HG03064 (cell line): Measurements from ENCODE around the gene PIP4K2B.
"Not testable (repeated sequence)": the region's sequence is repeated elsewhere in the genome, so short reads cannot be mapped to it uniquely, and the experiment has no call there.

Experiments used
- ATAC-seq: cut with Tn5 transposase; IDR thresholded peaks from one replicate; pipeline ENCODE4 v1.9.1; 2021; ENCODE audit warnings: low read depth; ENCODE audit not compliant: unreplicated experiment

Gene PIP4K2B

DNA sequence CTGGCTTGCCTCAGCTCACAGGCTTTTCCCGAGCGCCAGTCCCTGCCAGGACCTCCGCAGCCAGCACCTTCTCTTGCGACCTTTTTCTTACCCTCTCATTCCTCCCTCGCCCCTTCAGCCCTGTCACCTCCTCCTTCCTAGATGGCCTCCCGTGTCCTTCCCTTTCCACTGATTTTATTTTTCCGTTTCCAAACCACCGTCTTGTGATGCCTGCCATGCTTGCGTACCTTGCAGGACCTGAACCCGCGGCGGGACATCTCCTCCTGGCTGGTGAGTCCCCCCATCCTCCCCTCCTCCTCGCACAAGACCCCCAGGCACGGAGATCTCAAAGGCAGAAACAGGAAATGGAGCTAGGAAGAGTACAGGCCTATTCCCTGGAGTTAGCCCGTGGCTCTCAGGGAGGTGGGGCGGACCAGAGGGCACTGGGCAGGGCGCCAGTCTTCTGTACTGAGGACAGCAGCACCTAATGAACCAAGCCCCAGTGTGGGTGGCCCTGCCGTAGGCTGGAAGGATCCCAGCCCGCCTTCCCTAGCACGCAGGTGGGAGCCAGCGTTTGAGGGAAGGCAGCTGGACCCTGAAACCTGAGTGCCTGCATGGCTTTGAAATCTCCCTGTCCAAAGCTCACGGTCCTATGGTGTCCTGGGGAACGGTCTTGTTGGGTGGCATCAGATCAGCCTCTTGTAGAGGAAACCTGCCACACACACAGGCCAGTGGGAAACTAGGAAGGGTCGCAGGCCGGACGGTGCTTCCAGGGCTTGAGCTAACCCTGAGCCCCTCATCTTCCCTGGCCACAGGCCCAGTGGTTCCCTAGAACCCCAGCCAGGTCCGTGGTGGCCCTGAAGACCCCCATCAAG lies 68.6 kb downstream of the PIP4K2B start:
- no peak for ATAC-seq

DNA sequence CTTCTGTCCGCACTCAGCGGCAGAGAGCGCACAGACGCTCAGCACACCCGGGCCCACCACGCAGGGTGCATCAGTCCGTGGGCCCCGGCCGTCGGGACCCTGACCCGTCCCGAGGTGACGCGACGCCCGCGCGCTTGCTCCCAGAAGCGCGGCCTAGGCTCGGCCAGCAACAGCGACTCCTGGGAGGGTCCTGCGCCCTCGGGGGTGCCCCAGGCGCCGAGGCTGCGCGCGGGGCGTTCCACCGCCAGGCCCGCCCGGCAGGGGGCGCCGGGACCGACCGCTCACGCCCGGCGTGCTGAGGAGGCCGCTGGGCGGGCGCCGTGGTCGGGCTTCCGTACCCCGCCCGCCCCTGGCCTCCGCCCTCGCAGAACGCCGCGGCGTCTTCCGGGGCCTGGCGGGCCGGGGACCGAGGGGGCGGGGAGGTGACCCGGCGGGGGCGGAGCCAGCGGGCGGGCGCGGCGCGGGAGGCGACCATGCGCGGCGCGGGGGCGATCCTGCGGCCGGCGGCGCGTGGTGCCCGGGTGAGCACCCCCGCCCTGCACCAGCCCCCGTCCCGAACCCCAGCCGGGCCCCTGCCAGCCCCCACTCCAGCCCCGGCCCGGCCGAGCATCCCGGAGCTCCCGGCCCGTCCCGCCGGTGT lies 69.3 kb downstream of the PIP4K2B start, which contains the start of gene CISD3:
Gene CISD3, plus strand, starts transcription at position 456 of the 640 bp plus-strand sequence. Its CDS starts 18 bp downstream, at position 474.
- peak; percentile 70 for ATAC-seq

DNA sequence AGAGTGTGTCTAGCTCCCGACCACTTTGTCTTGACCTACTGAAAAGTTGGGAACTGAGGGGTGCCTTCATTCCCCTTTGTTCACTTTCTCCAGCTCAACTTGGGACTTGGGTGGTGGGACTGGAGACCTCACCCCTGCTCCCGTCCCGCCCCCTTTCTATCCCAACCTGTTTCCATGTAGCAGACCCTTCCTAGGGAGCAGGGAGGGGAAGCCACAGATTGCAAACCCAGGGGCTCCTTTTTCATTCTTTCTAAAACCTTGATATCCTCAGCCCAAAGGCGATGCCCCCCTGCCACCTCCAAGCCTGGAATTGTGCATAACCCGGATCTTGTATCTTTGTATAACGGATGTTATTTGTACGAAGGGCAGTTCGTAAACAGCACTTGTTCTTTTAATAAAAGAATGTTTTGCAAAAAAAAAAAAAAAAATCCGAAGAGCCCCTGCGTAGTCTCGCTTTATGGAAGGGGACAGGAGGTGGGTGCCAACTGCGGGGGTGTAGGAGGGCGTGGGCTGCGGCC lies 69.9 kb downstream of the PIP4K2B start:
- no peak for ATAC-seq

DNA sequence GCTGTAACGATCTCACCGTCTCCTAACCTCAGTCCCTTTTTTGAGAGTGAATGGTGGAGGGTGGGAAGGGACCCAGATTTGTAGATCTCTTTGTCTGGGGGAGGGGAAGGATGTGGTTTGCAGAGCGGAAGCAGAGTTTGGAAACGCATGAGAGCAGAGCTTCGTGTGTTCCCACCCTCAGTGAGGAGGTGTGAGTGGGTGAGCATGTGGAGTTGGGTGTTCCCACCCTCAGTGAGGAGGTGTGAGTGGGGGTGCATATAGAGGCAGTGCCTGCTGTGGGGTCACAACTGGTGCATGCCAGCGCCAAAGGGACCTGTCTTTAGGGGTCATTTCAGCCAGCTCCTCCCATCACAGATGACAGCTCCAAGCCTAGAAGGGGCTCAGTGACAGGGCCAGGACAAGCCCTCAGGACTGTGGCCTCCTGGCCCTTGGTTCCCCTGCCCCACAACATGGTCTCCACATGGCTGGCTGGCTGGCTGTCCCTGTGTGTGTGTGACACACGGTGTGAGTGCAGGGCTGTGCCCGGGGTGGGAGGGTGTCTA lies 71.0 kb downstream of the PIP4K2B start:
- no peak for ATAC-seq

DNA sequence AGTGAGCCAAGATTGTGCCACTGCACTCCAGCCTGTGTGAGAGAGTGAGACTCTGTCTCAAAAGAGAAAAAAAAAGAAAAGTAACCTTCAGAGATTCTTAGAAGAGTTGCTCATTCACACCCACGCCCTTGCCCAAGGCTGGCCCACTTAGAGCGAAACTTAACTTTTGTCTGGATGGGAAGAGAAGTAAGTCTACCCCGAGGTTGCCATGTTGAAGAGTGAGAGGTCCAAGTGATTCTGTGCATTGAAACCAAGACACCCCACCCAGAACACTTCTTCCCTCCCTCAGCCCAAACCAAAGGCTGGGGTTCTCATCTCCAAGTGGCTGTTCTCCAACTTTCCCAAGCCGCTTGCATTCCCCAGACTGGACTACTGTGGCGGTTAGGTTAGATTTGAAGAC lies 71.6 kb downstream of the PIP4K2B start:
- no peak for ATAC-seq

DNA sequence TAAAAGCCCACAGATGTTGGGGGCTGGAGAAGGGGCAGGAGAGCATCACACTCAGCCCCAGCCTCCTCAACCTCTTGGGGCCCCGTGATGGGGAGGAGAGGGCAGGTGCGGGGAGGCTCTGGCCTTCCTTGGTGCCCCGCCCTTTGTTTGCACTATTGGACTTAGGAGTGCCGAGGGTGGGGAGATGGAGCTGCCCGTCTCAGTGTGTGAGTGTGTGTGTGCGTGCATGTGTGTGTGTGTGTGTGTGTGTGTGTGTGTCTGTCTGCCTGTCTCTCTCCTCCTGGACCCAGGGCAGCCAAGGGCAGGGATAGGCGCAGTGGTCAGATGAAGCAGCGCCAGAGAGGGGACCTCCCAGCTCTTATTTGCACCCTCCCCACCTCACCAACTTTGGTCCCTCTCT lies 73.2 kb downstream of the PIP4K2B start:
- ATAC-seq, result not testable (repeated sequence)

DNA sequence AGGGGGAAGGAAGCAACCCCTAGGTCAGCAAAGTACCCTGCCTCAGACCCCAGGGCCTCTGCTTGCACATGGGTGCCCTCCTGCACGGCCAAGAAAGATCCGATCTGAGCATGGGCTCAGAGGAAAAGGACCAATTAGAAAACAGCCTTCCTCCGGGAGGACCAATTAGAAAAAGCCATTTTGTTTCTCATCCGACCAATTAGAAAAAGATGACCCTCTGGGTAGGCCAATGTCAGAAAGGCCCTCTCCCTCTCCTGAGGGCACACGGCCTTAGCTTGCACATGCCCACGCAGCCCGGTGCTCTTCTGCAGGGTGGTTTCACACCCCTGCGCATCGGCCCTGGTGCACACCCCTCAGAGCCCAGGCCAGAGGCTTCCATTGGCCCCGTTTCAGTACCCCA lies 74.3 kb downstream of the PIP4K2B start:
- no peak for ATAC-seq

DNA sequence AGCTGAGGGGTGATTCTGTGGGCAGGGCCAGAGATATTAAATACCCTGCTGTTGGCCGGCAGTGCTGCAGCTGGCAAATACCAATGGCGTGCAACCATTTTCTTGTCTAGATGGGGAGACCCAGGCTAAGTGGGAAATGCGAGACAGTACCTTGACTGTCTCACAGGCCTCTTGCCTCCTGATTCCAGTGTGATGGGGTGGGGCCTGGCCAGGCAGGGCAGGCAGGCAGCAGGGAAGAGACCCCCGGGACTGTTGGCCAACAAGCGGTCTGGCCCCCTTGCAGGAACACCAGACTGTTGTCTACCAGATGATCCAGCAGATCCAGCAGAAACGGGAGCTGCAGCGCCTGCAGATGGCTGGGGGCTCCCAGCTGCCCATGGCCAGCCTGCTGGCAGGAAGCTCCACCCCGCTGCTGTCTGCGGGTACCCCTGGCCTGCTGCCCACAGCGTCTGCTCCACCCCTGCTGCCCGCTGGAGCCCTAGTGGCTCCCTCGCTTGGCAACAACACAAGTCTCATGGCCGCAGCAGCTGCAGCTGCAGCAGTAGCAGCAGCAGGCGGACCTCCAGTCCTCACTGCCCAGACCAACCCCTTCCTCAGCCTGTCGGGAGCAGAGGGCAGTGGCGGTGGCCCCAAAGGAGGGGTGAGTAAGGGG lies 74.9 kb downstream of the PIP4K2B start:
- no peak for ATAC-seq

DNA sequence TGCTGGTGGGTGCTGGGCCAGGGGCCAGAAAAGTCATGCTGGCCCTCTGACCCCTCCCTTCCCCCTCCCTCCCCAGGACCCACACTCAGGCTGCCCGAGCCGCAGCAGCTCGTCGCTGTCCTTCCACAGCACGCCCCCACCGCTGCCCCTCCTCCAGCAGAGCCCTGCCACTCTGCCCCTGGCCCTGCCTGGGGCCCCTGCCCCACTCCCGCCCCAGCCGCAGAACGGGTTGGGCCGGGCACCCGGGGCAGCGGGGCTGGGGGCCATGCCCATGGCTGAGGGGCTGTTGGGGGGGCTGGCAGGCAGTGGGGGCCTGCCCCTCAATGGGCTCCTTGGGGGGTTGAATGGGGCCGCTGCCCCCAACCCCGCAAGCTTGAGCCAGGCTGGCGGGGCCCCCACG lies 77.6 kb downstream of the PIP4K2B start:
- ATAC-seq, result no peak

DNA sequence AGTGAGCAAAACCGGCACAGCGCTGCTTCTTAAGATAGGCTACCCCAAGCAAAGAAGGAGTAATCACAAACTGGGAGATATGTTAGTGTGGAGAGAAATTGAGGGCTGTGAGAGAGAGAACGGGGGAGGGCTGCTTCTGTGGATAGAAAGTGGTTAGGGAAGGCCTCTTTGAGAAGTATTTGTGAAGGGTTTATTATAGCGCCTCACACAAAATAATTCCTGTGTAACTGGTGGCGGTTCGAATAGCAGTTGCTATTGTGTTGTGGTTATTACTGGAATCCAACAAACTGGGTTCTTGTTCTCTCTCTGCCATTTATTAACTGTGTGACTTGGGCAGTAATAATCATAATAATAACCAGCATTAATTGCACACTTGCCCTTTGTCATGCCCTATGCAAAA lies 78.4 kb downstream of the PIP4K2B start:
- ATAC-seq, result no peak

DNA sequence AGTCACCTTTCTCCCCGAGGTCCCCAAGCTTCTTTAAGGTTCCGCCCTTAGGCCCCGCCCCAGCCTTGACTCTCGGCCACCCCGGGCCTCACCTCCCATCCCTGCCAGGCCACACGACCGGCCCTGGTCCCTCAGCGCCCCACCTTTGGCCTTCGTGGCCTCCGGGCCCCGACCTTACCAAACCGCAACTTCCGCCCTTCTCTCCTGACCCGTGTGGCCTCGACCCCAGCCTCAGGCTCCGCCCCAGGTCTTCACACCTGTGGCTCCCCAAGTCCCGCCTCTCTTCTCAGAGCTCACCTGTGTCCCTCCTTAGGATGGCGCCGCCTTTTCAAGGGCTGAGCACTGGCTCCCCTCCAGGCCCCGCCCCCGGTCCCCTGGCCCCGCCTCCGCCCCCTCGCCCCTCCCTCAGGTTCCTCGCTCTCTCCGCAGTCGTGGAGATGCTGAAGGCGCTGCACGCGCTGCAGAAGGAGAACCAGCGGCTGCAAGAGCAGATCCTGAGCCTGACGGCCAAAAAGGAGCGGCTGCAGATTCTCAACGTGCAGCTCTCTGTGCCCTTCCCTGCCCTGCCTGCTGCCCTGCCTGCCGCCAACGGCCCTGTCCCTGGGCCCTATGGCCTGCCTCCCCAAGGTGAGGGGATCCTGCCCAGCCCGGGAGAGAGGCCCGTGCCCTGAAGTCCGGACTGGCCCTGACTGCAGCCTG lies 79.3 kb downstream of the PIP4K2B start:
- no peak for ATAC-seq

DNA sequence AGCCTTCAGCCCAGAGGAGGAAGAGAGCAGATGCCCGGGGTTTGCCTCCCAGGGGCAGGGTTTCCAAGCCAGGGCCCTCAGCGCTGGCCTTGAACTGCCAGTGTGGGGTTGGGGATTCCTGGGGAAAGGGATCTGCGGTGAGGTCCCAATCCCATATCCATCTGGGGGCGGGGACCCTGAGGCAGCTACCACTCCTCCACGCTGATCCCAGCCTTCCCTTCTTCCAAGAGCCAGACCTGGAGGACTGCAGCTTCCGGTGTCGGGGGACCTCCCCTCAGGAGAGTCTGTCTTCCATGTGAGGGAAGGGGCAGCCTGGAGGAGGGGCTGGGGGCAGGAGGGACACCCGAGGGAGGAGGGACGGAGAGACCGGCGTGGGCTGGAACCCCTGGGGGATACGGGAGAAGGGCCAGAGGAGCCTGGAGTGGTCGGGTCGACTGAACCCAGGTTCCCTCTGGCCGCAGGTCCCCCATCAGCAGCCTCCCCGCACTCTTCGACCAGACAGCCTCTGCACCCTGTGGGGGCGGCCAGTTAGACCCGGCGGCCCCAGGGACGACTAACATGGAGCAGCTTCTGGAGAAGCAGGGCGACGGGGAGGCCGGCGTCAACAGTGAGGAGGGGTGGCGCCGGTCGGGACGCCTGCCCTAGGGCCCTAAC lies 79.9 kb downstream of the PIP4K2B start:
- no peak for ATAC-seq

DNA sequence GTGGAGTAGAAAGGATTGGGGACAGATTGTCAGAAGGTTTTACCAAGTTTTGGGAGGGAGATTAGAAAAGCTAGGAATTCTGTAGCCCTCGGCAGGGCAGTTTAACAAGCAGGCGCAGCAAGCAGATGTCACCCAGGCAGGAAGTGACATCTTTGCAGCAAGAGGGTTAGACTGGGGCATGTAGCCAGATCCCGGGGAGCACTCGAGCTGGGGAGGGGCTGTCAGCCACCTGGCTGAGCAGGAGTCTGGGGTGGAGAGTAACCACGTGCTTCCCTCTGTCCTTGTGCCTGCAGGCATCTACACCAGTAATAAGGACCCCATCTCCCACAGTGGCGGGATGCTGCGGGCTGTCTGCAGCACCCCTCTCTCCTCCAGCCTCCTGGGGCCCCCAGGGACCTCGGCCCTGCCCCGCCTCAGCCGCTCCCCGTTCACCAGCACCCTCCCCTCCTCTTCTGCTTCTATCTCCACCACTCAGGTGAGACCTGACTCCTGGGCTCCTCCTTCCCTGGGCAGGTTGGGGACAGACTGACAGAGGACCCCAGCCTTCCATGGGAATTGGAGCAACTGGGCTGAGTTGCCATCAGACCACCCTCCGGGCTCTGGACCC lies 82.1 kb downstream of the PIP4K2B start:
- ATAC-seq, result no peak

DNA sequence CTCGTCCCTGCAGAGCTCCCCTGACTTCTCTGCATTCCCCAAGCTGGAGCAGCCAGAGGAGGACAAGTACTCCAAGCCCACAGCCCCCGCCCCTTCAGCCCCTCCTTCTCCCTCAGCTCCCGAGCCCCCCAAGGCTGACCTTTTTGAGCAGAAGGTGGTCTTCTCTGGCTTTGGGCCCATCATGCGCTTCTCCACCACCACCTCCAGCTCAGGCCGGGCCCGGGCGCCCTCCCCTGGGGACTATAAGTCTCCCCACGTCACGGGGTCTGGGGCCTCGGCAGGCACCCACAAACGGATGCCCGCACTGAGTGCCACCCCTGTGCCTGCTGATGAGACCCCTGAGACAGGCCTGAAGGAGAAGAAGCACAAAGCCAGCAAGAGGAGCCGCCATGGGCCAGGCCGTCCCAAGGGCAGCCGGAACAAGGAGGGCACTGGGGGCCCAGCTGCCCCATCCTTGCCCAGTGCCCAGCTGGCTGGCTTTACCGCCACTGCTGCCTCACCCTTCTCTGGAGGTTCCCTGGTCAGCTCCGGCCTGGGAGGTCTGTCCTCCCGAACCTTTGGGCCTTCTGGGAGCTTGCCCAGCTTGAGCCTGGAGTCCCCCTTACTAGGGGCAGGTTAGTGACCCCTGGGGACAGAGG lies 82.9 kb downstream of the PIP4K2B start:
- ATAC-seq, result no peak
